ENCODE data around the gene BIRC5.

Gene BIRC5

DNA sequence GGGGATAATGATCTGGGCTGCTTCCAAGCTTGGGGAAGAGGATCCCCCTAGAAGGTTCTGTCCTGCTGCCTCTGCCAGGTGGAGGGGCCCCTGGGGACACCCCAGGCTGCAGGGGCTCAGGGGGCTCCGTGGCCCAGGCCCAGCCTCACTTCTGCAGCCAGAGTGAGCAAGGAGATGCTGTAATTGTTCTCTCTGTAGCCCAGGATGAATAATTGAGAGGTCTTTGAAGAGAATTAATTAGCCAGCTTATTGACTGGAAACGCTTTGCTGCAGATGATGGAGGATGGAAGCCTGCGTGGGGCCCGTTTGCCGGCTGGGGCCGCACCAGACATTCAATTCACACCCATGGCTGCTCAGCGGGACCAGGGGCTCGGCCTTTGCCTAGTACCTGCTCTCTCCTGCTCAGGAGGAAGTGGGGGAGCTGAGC is 55.9 kb downstream of the BIRC5 start:
- no peak for FAIRE-seq
- DNase-seq (ENCODE audit: insufficient read length, low spot score): no peak

DNA sequence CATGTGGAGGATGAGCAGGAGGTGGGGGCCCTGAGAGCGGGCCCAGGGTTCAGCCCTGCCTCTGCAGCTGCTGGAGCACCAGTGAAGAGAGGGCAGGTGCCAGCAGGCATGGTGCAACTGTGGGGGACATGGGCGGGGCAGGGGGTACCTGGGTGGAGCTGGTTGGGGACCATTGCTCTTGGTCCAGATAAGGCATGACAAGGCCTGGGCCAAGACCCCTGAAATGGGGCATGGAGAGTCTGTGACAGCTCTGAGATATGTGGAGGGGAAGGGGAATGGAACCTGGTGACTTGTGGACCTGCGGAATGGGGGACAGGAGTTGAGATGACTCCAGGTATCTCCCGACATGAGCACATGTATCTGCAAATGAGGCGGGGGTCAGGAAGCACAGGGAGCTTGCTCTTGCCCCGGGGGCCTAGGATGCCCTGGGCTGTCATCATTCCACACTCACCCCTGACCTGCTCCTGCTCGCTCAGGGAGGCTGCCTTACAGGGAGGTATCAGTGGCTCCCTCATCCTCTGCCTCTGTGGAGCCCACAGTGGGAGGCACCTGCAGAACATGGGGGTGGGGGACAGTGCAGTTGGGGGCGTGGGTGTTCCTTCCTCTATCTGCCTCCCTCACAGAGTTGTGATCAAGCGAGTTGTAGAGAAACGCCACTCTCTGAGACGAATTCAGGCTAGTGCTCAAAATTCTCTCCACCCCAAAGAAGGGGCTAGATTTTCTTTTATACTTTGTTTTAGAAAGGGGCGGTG is 57.5 kb downstream of the BIRC5 start:
- FAIRE-seq: no peak
- DNase-seq (ENCODE audit: insufficient read length, low spot score): no peak

DNA sequence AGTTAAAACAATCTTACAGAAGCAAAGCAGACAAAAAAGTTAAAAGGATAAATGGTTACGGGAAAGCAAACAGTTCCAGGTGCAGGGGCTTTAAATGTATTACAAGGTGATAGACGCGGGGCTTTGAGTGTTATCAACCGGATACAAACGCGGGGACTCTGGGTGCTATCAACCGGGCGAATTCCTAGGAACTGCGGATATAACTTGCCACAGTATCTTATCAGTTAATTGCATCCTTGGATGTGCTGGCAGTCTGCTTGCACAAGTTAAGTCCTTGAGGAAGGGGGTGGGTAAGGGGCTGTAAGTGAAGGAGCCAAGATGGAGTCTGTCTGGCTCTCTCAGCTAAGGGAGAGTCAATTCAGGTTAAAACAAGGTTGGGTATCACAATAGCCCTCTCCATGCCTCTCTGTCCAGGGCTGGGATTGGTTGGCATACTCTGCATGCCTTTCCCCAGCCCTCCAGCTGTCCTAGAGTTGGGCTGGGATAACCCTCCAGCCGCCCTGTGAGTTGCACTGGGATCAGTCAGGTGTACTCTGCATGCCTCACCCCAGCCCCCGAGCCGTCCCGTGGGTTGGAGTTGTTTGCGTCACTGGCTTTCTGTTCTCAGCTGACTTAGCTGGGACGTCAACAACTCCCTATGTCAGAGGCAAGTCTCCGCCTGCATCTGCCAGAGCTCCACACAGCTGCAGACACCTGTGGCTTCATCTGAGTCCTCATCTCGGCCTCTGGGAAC is 58.3 kb downstream of the BIRC5 start:
- FAIRE-seq (peak; percentile 69), DNase-seq (ENCODE audit: insufficient read length, low spot score) (peak; percentile 63)

DNA sequence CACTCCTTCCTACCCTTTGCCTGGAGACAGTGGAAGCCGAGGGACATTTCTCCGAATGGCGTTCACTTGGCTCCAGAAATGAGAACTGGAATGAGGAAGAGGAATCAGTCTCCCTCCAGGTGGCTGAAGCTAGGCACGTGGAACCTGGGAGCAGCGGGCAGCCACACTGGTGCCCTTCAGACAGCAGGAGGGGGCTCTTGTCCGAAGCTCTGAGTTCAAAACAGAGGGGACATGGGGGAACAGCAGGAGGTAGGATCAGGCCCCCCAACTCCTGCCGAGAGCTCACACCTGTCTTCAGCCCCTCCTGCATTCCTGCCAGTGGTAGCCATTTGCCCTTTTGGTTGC is 58.8 kb downstream of the BIRC5 start:
- DNase-seq (ENCODE audit: insufficient read length, low spot score): no peak
- FAIRE-seq: no peak

DNA sequence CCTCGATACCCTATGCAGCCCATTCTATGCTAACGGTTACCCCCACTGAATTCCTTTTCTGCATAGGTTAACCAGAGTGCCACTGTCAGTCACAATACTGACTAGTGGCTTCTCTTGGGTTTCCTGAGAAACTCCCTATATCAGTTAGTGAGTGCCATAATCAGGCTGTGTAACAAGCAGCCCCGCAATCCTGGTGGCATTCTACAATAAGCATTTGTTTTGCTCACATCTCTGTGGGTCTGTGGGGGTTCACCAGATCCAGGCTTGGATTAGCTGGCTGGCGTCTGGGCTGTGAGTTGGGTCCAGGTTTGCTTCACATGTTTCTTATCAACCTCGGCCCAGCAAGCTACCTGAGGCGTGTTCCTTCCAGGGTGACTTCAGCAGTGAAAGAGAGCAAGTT is 59.8 kb downstream of the BIRC5 start:
- FAIRE-seq: no peak
- DNase-seq (ENCODE audit: insufficient read length, low spot score): no peak
